SH-SY5Y (cell line): ENCODE data around the gene FBXW7.

ENCODE experiments used
- GATA2 ChIP-seq: IDR thresholded peaks from 2 replicates; pipeline ENCODE4 v1.6.1; 2011; ENCODE audit warnings: mild to moderate bottlenecking, low read depth, low read length
- GATA3 ChIP-seq: IDR thresholded peaks from 2 replicates; pipeline ENCODE4 v1.6.1; 2011; ENCODE audit warnings: low read depth, mild to moderate bottlenecking, low read length, moderate library complexity

DNA sequence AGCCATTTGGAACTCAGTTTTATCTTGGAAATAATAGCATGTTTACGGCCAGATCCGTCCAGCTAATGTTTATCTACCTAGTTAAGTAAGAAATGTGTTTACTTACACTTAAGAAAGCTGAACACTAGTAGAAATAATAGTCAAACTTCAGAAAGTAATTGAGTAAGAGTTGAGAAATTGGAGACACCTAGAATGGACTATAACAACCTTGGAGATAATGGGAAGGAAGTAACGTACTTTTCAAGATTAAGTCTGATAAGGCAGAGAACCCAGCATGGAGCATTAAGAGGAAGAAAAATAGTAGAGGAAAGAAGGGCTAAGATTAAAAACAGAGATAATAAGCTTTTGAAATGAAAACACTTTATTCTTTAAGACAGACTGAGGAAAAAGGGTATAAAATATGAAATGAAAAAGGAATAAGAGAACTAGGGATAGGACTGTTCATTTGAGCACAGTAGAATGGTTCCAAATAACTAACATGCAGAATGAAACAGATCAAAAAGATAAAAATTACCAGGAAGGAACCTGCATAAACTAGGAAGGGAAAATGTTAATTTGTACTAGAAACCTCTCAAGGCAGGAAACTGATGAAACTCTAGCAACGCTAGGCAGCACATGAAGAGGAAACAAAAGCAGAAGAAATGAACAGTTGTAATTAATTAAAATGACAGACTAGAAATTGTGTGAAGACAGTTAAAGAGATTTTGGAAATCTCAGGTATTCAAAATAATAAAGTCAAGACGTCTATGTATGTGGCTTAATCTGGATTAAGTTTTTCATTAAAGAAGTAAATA, 71.7 kb downstream of the FBXW7 start:
- TF ChIP-seq GATA2 (no peak), GATA3 (no peak)
